ENCODE results near the gene STK40. TPM values are rescaled to one million over a fixed set of nuclear protein-coding genes. Genes with fewer than 3 reads are reported as not detected.

STK40 gene
- total RNA-seq, 1 experiment from 2014 or later = 26.2 TPM

- no peak overlapping the region for H2AFZ ChIP-seq (ENCODE audit: low read length)
- H3K79me2 ChIP-seq (ENCODE audit: insufficient read depth, low read length) = no peaks in the 10 kb centered on the region
- no peak overlapping the region for H3K27ac ChIP-seq (ENCODE audit: insufficient read length, low read depth, low read length)
- H3K56ac ChIP-seq (ENCODE audit: insufficient read length, low read depth, low read length) = no peak overlapping the region
- Mint-ChIP-seq H3K9me3 (no peaks in the 10 kb centered on the region), H3K36me3 (ENCODE audit: insufficient read depth in 1 of 3, low read depth in 3 of 3) (peaks cover 3 to 9% (median 8%) of the 10 kb centered on the region in 3 experiments; a peak in 3 of 7 replicates), H3K4me3 (no peak overlapping the region), H3K27me3 (ENCODE audit: low read depth) (peaks cover 1% of the 10 kb centered on the region), H3K4me1 (no peaks in the 10 kb centered on the region), H3K27ac (peak overlapping the region in 1 of 3 experiments; percentile 35; a peak in 3 of 7 replicates)
- no peak overlapping the region for H3K9ac ChIP-seq (ENCODE audit: extremely low read depth, insufficient read length, low read length)
- H2BK120ac ChIP-seq (ENCODE audit: low read depth, low read length, poor library complexity, severe bottlenecking) = no peak overlapping the region
- no peak overlapping the region for H4K5ac ChIP-seq (ENCODE audit: insufficient read length, low read depth, low read length)
- H3K18ac ChIP-seq (ENCODE audit: insufficient read length, low read depth, low read length) = no peak overlapping the region
- no peak overlapping the region for H2BK12ac ChIP-seq (ENCODE audit: insufficient read length, low read depth, low read length)
- no peak for DNase-seq
- H3T11ph ChIP-seq (ENCODE audit: low read length) = no peak overlapping the region
- H2BK20ac ChIP-seq (ENCODE audit: low read depth, low read length, poor library complexity, severe bottlenecking) = no peak overlapping the region
- no peaks in the 10 kb centered on the region for H3K4me1 ChIP-seq (ENCODE audit: insufficient read depth, low read length)
- H3K4me2 ChIP-seq (ENCODE audit: insufficient read depth, insufficient read length, low read length) = no peak overlapping the region
- no peak overlapping the region for H2BK15ac ChIP-seq (ENCODE audit: low read depth, low read length)
- no peaks in the 10 kb centered on the region for H3K23me2 ChIP-seq (ENCODE audit: insufficient read length, low read depth, low read length, poor library complexity, severe bottlenecking)
- WGBS (ENCODE audit: extremely low coverage, insufficient read length, low lambda C conversion rate) = no CpG with 5 or more reads among the region's 6 CpGs
- no peak overlapping the region for H3K4ac ChIP-seq (ENCODE audit: low read depth, low read length)
- H3K27me3 ChIP-seq (ENCODE audit: insufficient read depth, low read length) = no peaks in the 10 kb centered on the region
- no peak overlapping the region for H4K91ac ChIP-seq (ENCODE audit: insufficient read length, low read depth, low read length)
- no peaks in the 10 kb centered on the region for H4K20me1 ChIP-seq (ENCODE audit: control insufficient read depth, insufficient read depth, insufficient read length)
- no peak overlapping the region for H3K23ac ChIP-seq (ENCODE audit: insufficient read length, low read depth, low read length)
- H3K14ac ChIP-seq (ENCODE audit: insufficient read depth, low read length) = no peak overlapping the region
- no peak overlapping the region for H2BK5ac ChIP-seq (ENCODE audit: insufficient read length, low read length)
- no peaks in the 10 kb centered on the region for H3K79me1 ChIP-seq (ENCODE audit: insufficient read depth, low read depth, low read length, poor library complexity, severe bottlenecking)
- no peak overlapping the region for H2AK5ac ChIP-seq (ENCODE audit: insufficient read length, low read length)
- TF ChIP-seq, protein P1, sequence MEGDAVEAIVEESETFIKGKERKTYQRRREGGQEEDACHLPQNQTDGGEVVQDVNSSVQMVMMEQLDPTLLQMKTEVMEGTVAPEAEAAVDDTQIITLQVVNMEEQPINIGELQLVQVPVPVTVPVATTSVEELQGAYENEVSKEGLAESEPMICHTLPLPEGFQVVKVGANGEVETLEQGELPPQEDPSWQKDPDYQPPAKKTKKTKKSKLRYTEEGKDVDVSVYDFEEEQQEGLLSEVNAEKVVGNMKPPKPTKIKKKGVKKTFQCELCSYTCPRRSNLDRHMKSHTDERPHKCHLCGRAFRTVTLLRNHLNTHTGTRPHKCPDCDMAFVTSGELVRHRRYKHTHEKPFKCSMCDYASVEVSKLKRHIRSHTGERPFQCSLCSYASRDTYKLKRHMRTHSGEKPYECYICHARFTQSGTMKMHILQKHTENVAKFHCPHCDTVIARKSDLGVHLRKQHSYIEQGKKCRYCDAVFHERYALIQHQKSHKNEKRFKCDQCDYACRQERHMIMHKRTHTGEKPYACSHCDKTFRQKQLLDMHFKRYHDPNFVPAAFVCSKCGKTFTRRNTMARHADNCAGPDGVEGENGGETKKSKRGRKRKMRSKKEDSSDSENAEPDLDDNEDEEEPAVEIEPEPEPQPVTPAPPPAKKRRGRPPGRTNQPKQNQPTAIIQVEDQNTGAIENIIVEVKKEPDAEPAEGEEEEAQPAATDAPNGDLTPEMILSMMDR (conservative IDR thresholded peaks at IDR 0.05) = no peak
- no peaks in the 10 kb centered on the region for H3K9me3 ChIP-seq (ENCODE audit: control insufficient read depth, low read depth, low read length)
- no peak overlapping the region for H4K8ac ChIP-seq (replicated peaks; ENCODE audit: insufficient read length, low read depth, low read length)
Observed at GRCh38 chr1:36337830-36338229, 47.9 kb downstream of the STK40 start.

Data from H9 (cell line).